Epithelial cell of proximal tubule (primary cell): ENCODE results near the gene ANKFN1. TPM values are rescaled to one million over a fixed set of nuclear protein-coding genes. Genes with fewer than 3 reads are reported as not detected.

Experiments
- DNase-seq: peaks from one replicate; pipeline ENCODE4 v3.0.0-alpha.2; 2011; ENCODE audit warnings: low read depth
- H3K4me3 ChIP-seq: 2 replicates; pipeline ENCODE4 v1.5.1; 2011; ENCODE audit warnings: low read depth, mild to moderate bottlenecking, low read length
- total RNA-seq: library from RNA; depleted of rRNA; stranded (reverse); fragments of >200 nt; gene quantifications from 2 replicates; pipeline ENCODE4 v1.2.3, GENCODE V29; 2015
- TF ChIP-seq, protein P1 (sequence below): conservative IDR thresholded peaks from 2 replicates; pipeline ENCODE4 v1.5.1; 2012; ENCODE audit warnings: low read depth, mild to moderate bottlenecking, low read length

Gene ANKFN1
- total RNA-seq, 1 donor from 2014 or later = not detected

DNA sequence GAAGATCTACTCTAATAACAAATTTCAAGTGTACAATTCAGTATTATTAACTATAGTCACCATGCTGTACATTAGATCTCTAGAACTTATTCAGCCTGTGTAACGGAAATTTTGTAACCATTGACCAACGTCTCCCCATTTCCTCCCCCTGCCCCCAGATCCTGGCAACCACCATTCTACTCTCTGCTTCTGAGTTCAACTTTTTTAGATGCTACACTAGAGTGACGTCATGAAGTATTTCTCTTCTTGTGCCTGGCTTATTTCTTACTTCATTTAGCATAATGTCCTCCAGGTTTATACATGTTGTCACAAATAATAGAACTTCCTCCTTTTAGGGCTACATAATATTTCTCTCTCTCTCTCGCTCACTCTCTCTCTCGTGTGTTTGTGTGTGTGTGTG, 157.5 kb downstream of the ANKFN1 start:
- TF ChIP-seq, protein P1, sequence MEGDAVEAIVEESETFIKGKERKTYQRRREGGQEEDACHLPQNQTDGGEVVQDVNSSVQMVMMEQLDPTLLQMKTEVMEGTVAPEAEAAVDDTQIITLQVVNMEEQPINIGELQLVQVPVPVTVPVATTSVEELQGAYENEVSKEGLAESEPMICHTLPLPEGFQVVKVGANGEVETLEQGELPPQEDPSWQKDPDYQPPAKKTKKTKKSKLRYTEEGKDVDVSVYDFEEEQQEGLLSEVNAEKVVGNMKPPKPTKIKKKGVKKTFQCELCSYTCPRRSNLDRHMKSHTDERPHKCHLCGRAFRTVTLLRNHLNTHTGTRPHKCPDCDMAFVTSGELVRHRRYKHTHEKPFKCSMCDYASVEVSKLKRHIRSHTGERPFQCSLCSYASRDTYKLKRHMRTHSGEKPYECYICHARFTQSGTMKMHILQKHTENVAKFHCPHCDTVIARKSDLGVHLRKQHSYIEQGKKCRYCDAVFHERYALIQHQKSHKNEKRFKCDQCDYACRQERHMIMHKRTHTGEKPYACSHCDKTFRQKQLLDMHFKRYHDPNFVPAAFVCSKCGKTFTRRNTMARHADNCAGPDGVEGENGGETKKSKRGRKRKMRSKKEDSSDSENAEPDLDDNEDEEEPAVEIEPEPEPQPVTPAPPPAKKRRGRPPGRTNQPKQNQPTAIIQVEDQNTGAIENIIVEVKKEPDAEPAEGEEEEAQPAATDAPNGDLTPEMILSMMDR = no peak
- H3K4me3 ChIP-seq = no peak overlapping the region
- no peak for DNase-seq

DNA sequence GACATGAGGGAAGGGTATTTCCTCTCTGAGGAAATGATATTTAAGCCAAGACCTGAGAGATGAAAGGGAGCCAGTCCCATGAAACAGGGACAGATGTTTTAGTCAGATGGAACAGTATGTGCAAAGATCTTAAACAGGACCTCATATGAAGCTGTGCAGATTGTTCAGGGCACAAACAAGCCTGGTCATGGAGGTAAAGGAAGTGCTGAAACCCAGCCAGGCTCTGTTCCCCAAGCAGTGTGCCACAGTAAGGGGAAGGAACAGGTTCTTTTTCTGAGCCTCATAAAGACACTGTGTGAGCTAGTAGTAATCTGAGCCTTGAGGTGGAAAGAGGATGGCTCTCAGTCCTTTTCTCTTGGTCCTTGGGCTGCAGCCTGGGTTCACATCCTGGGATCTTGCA, 159.9 kb downstream of the ANKFN1 start:
- TF ChIP-seq, protein P1 = no peak
- H3K4me3 ChIP-seq = no peak overlapping the region
- DNase-seq = no peak

DNA sequence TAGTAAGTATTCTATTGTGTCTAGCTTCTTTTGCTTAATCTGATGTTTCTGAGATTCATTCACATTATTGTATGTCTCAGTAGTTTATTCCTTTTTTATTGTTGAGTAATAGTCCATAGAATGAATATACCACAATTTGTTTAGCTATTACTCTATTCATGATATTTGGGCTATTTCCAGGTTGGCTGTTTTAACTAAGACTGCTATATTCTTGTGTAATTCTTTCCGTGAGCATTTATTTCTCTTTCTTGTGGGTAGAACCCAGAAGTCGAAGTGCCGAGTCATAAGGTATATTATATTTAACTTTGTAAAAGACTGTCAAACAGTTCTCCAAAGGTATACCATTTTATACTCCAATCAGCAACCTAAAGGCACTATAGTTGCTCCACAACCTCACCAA, 160.8 kb downstream of the ANKFN1 start:
- no peak overlapping the region for H3K4me3 ChIP-seq
- TF ChIP-seq, protein P1 = no peak
- no peak for DNase-seq

DNA sequence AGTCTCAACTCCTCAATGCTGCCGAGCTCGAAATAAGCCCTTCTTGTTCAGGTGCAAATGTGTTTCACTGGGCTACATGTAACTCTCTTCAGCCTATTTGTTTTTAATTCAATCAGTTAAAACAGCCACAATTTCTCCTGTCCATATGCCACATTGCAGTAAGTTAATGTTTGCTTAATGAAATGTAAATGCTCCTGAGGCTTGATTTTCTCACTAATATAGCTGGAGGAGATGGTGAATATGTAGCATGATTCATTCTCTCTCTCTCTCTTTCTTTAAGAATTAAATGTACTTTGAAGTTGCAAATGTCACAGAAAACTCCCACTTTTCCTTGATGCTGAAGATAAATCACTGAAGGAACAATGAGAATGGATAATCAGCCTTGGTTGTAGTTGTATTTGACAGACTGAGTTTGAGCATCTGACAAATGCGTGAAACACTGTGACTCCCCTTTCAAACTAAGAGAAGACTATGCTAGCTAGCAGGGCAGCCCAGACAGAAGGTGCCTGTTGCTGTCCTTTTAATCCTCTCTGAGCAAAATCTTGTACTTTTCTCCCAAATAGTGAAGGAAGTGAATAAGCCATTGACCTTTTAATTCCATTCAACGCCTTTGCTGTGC, 161.8 kb downstream of the ANKFN1 start:
- DNase-seq = no peak
- H3K4me3 ChIP-seq = no peak overlapping the region
- TF ChIP-seq, protein P1 = no peak

DNA sequence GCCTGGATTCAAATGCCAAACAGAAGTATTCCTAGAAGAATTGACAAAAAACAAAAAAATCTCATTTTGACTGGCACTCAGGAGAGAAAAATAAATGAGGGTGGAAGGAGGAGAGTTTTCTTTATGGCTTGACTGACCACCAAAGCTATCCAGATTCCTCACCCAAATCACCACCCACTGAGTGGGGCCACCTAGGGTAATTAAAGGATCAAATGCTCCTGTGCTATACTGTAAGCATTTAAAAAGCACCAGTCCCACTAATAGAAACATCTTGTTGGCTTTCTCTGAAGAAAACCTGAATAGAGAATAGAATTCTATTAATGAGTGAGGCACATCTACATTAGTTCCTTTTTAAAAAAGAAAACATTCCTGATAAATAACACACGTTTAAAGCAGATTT, 163.3 kb downstream of the ANKFN1 start:
- TF ChIP-seq, protein P1 = no peak
- H3K4me3 ChIP-seq = no peak overlapping the region

DNA sequence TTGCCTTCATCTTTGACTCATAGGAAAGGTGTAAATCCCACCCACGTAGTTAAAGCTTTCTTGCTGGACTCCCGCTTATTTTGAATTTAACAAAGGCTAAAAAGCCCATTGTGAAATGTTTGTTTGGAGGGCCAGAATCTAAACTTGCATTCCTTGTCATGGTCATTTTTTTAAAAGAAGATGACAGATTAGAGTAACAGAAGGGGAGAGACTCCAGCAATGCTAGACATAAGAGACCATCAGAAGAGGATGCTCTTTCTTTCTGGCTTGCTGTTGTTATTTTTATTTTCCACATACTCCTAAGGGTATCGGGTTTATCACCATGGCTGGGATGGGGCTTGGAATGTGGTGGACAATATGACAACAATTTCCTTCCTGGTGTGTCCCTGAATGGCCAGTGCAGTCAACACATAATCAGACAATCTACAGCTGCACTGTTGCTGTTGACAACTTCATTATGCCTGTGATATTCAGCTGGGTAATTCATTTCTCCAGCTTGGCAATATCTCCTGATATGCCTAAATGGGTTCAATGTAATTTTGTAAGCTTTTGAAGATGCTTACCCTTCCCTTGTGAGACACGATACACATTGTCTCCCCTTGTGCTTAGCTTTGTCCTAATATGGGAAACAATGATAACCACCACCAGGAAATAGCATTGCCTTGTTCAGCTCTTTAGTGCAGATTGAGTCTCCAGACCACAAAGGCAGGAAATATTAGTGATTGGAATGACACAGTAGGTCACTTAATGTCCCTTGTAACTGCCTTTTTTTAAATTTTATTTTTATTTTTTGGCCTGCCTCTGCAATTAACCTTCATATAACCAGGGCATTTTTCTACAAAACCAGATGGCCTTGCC, 164.3 kb downstream of the ANKFN1 start:
- TF ChIP-seq, protein P1 = no peak
- no peak overlapping the region for H3K4me3 ChIP-seq
- DNase-seq = no peak

More for the DNA sequence above, 163.3 kb downstream of the ANKFN1 start:
- DNase-seq = no peak
